MM.1S (cell line): Measurements from ENCODE around the gene SPI1.

ENCODE experiments used
- DNase-seq: peaks from one replicate; pipeline ENCODE4 v3.0.0-alpha.2; 2015
- H2AFZ ChIP-seq: fragments of 300-600 bp; sonication (generic); 2 replicates; pipeline ENCODE4 v1.6.0; 2016; ENCODE audit warnings: antibody characterized with exemption, low read length
- H3F3A ChIP-seq: fragments of 300-600 bp; sonication (generic); 2 replicates; pipeline ENCODE4 v1.6.1; 2016; ENCODE audit warnings: mild to moderate bottlenecking, antibody characterized with exemption, low read length, moderate library complexity, mixed read lengths; ENCODE audit not compliant: insufficient read depth
- H3K27ac ChIP-seq: fragments of 300-600 bp; sonication (generic); 2 replicates; pipeline ENCODE4 v1.5.1; 2016; ENCODE audit warnings: mild to moderate bottlenecking, low read length
- H3K27me3 ChIP-seq: fragments of 300-600 bp; sonication (generic); replicated peaks from 2 replicates; pipeline ENCODE4 v1.6.0; 2016; ENCODE audit warnings: low read length; ENCODE audit not compliant: insufficient read depth
- H3K36me3 ChIP-seq: fragments of 300-600 bp; sonication (generic); replicated peaks from 2 replicates; pipeline ENCODE4 v1.6.1; 2016; ENCODE audit warnings: mild to moderate bottlenecking, low read length, mixed read lengths; ENCODE audit not compliant: insufficient read depth
- H3K4me1 ChIP-seq: fragments of 300-600 bp; sonication (generic); 2 replicates; pipeline ENCODE4 v1.6.1; 2016; ENCODE audit warnings: low read length, mixed read lengths
- H3K4me2 ChIP-seq: fragments of 300-600 bp; sonication (generic); 2 replicates; pipeline ENCODE4 v1.6.0; 2016; ENCODE audit warnings: low read depth, low read length
- H3K4me3 ChIP-seq: fragments of 300-600 bp; sonication (generic); 2 replicates; pipeline ENCODE4 v1.5.1; 2016; ENCODE audit warnings: low read length, mixed read lengths
- H3K79me2 ChIP-seq: fragments of 300-600 bp; sonication (generic); 2 replicates; pipeline ENCODE4 v1.6.1; 2016; ENCODE audit warnings: mixed run types, low read length, mixed read lengths
- H3K9ac ChIP-seq: fragments of 300-600 bp; sonication (generic); 2 replicates; pipeline ENCODE4 v1.6.1; 2016; ENCODE audit warnings: low read length, mixed read lengths
- H3K9me2 ChIP-seq: fragments of 300-600 bp; sonication (generic); replicated peaks from 2 replicates; pipeline ENCODE4 v1.6.1; 2016; ENCODE audit warnings: mild to moderate bottlenecking, low read length, mixed read lengths; ENCODE audit not compliant: insufficient read depth
- H3K9me3 ChIP-seq: fragments of 300-600 bp; sonication (generic); replicated peaks from 2 replicates; pipeline ENCODE4 v1.6.1; 2016; ENCODE audit warnings: mild to moderate bottlenecking, low read length, mixed read lengths; ENCODE audit not compliant: insufficient read depth
- H4K20me1 ChIP-seq: fragments of 300-600 bp; sonication (generic); 2 replicates; pipeline ENCODE4 v1.6.1; 2016; ENCODE audit warnings: mild to moderate bottlenecking, low read length, moderate library complexity, mixed read lengths; ENCODE audit not compliant: insufficient read depth
- EZH2 ChIP-seq: fragments of 300-600 bp; sonication (generic); optimal IDR thresholded peaks from 2 replicates; pipeline ENCODE3; 2017; ENCODE audit warnings: low read depth, mild to moderate bottlenecking, antibody characterized with exemption, low read length, mixed read lengths
- EZH2phosphoT487 ChIP-seq: fragments of 300-600 bp; sonication (generic); IDR thresholded peaks from 2 replicates; pipeline ENCODE4 v1.6.1; 2018; ENCODE audit warnings: antibody characterized with exemption, low read length
- TF ChIP-seq, protein P1 (sequence below): fragments of 300-600 bp; sonication (generic); IDR thresholded peaks from 2 replicates; pipeline ENCODE4 v1.5.1; 2016; ENCODE audit warnings: antibody characterized with exemption, low read length, mixed read lengths

The SPI1 gene

DNA sequence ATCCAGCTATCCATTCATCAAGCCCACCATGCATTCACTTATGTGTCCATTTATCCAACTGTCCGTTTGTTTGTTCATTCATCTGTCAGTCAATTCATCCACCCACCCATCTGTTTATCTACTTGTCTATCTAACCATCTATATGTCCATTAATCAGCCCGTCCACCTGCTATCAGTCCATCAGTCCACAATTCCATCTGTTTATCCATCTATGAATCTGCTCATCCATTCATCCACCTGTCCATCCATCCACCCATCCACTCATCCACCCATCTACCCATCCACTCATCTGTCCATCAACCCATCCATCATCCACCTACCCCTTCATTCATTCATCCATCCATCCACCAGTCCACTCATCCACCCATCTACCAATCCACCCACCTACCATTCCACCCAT, 970 bp upstream of the SPI1 start:
- H3K27ac ChIP-seq = no peak overlapping the region
- 0 out of 2 replicates have a peak, but pooled peaks cover 7% of the 10 kb centered on the region for H3K4me1 ChIP-seq
- no peaks in the 10 kb centered on the region for H3K36me3 ChIP-seq
- H4K20me1 ChIP-seq = no peaks in the 10 kb centered on the region
- H3K4me3 ChIP-seq = no peak overlapping the region
- TF ChIP-seq, protein P1, sequence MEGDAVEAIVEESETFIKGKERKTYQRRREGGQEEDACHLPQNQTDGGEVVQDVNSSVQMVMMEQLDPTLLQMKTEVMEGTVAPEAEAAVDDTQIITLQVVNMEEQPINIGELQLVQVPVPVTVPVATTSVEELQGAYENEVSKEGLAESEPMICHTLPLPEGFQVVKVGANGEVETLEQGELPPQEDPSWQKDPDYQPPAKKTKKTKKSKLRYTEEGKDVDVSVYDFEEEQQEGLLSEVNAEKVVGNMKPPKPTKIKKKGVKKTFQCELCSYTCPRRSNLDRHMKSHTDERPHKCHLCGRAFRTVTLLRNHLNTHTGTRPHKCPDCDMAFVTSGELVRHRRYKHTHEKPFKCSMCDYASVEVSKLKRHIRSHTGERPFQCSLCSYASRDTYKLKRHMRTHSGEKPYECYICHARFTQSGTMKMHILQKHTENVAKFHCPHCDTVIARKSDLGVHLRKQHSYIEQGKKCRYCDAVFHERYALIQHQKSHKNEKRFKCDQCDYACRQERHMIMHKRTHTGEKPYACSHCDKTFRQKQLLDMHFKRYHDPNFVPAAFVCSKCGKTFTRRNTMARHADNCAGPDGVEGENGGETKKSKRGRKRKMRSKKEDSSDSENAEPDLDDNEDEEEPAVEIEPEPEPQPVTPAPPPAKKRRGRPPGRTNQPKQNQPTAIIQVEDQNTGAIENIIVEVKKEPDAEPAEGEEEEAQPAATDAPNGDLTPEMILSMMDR = no peak
- TF ChIP-seq EZH2phosphoT487 = no peak
- no peak for TF ChIP-seq EZH2
- H3K9ac ChIP-seq = no peak overlapping the region
- H3K9me2 ChIP-seq = no peaks in the 10 kb centered on the region
- H2AFZ ChIP-seq = no peak overlapping the region
- no peaks in the 10 kb centered on the region for H3K27me3 ChIP-seq
- no peaks in the 10 kb centered on the region for H3F3A ChIP-seq
- no peak overlapping the region for H3K4me2 ChIP-seq
- no peak for DNase-seq
- no peaks in the 10 kb centered on the region for H3K9me3 ChIP-seq
- H3K79me2 ChIP-seq = no peaks in the 10 kb centered on the region

DNA sequence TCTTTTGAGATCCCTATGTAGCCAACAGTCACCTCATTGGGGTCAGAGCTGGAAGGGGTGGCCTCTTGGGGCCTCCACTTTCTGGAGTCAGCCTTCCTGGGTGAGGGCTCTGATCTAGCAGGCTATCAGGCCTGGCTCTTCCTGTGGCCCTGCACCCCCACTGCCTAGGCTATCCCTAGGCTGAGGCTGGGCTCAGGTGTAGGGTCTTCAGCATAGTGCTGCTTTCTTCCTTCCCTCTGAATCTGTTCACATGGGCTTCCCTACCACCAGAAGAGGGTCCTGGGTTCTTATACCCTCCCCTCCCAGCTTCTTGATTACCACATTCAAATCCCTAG, 456 bp upstream of the SPI1 start:
- H3K4me3 ChIP-seq = peak overlapping the region; percentile 56; the same call in 1 of the 2 replicates
- no peaks in the 10 kb centered on the region for H3K36me3 ChIP-seq
- no peaks in the 10 kb centered on the region for H3K79me2 ChIP-seq
- H3K4me2 ChIP-seq = peak overlapping the region; percentile 43; the same call in 1 of the 2 replicates
- H3K9ac ChIP-seq = peak overlapping the region; percentile 64; the same call in 1 of the 2 replicates
- H2AFZ ChIP-seq = peak overlapping the region; percentile 61
- H3K9me2 ChIP-seq = no peaks in the 10 kb centered on the region
- no peaks in the 10 kb centered on the region for H3K27me3 ChIP-seq
- DNase-seq = no peak
- no peaks in the 10 kb centered on the region for H3K9me3 ChIP-seq
- H3K27ac ChIP-seq = no peak overlapping the region
- H3K4me1 ChIP-seq = 0 out of 2 replicates have a peak, but pooled peaks cover 7% of the 10 kb centered on the region
- no peaks in the 10 kb centered on the region for H3F3A ChIP-seq
- TF ChIP-seq EZH2 (no peak), EZH2phosphoT487 (no peak)
- TF ChIP-seq, protein P1 = no peak
- no peaks in the 10 kb centered on the region for H4K20me1 ChIP-seq

DNA sequence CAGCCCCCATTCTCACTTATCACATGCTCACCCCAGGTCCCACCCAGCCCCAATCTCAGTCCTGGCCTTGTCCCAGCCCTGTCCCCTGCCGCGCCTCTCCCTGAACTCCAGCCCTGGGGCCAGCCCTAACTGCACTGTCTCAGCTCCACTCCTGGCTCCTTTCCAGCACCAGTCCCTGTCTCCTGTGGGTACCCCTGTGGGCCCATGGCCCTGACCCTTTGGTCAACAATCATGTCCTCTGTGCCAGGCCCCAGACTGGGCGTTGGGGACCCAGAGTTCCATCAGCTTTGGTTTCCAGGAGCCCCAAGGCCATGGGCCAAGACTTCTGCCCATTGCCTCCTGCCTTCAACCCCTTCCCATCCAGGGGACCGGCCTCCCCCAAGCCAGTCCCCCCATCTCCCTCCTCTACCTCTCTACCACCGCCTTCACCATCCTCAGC, 757 bp downstream of the SPI1 start:
- TF ChIP-seq EZH2 = no peak
- TF ChIP-seq, protein P1 = no peak
- no peak for TF ChIP-seq EZH2phosphoT487
- Histone ChIP-seq H3K79me2 (no peaks in the 10 kb centered on the region), H3K9me3 (no peaks in the 10 kb centered on the region), H2AFZ (peak overlapping the region; percentile 61; the same call in 1 of the 2 replicates), H3K9me2 (no peaks in the 10 kb centered on the region), H3F3A (no peaks in the 10 kb centered on the region), H3K27me3 (no peaks in the 10 kb centered on the region), H3K4me2 (peak overlapping the region; percentile 43; the same call in 1 of the 2 replicates), H3K36me3 (no peaks in the 10 kb centered on the region), H3K9ac (peak overlapping the region; percentile 64), H4K20me1 (no peaks in the 10 kb centered on the region), H3K4me1 (0 out of 2 replicates have a peak, but pooled peaks cover 7% of the 10 kb centered on the region), H3K4me3 (peak overlapping the region; percentile 56), H3K27ac (no peak overlapping the region)
- no peak for DNase-seq
